GM20431 (cell line): ENCODE measurements around the gene ISG15.

Experiments
- in situ Hi-C: fragments of 300-500 bp; cut with MseI, MboI; formaldehyde crosslinking; loops from one replicate; pipeline ENCODE4 v1.15.0; 2020; ENCODE audit warnings: low sequenced_read_pairs; ENCODE audit not compliant: unreplicated experiment

The ISG15 gene

DNA sequence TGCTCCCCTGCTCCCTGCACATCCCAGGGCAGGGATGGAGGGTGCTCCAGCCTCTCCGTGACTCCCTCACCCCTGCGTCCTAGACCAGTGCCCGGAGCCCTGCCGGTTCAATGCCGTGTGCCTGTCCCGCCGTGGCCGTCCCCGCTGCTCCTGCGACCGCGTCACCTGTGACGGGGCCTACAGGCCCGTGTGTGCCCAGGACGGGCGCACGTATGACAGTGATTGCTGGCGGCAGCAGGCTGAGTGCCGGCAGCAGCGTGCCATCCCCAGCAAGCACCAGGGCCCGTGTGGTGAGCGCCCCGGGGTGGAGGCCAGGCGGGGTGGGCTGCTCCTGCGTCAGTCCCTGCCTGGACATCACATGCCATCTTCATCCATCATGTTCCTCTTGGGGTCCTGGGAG, 28.6 kb downstream of the ISG15 start:
- in situ Hi-C loops: no loop called here

DNA sequence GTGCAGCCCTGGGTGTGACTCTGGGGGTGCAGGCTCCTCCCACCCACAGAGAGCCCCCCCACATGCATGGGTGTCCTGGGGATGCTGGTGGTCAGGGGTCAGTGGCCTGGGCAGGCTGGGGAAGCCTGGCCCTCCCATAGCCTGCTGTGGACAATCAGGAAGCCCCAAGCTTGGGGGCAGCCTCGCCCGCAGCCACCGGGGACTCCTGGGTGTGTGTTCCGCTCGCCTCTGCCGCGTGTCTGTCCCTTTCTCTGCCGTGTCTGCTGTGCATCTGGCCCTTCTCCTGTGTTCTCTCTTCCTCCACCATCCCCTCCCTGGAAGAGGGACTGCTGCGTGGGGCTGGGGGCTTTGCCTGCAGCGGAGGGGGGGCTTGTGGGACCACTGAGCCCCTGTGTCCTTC, 29.5 kb downstream of the ISG15 start:
- in situ Hi-C loops: no loop called here

DNA sequence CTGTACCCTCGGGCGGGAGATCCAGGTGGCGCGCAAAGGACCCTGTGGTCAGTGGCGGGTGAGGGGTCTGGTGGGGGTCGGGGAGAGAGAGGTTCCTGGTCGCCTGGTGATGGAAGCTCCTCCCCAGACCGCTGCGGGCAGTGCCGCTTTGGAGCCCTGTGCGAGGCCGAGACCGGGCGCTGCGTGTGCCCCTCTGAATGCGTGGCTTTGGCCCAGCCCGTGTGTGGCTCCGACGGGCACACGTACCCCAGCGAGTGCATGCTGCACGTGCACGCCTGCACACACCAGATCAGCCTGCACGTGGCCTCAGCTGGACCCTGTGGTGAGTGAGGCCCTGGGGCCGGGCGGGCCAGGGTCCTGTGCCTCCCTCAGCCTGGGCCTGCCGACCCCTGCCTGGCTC, 30.1 kb downstream of the ISG15 start:
- in situ Hi-C loops: no loop called here

GRCh38 chr1:1043921-1044320, 30.6 kb downstream of the ISG15 start:
- in situ Hi-C loops: no loop called here

GRCh38 chr1:1044455-1045078, 31.3 kb downstream of the ISG15 start:
- in situ Hi-C loops: no loop called here

- in situ Hi-C loops: no loop called here
Observed at GRCh38 chr1:1045129-1045528, 31.8 kb downstream of the ISG15 start.

GRCh38 chr1:1046243-1046642, 32.9 kb downstream of the ISG15 start:
- in situ Hi-C loops: no loop called here

DNA sequence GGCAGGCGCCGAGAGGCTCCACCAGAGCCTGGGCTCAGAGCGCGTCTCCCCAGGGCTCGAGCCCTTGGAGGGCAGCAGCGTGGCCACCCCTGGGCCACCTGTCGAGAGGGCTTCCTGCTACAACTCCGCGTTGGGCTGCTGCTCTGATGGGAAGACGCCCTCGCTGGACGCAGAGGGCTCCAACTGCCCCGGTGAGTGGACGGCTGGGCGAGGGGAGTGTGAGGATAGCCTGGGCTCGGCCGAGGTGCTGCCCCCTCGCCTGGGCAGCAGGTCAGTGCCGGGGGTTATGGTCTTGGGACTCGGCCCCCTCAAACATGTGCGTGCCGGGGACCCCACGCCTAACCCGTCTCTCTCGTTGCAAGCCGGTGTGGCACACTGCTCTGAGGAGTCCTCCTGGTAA, 33.5 kb downstream of the ISG15 start:
- in situ Hi-C loops: no loop called here

- in situ Hi-C loops: no loop called here
Observed at GRCh38 chr1:1047407-1047806, 34.1 kb downstream of the ISG15 start.

- in situ Hi-C loops: no loop called here
Observed at GRCh38 chr1:1047963-1048362, 34.7 kb downstream of the ISG15 start.

- in situ Hi-C loops: no loop called here
Observed at GRCh38 chr1:1048765-1049164, 35.5 kb downstream of the ISG15 start.

GRCh38 chr1:1049318-1050165, 36.2 kb downstream of the ISG15 start:
- in situ Hi-C loops: no loop called here

GRCh38 chr1:1050577-1051052, 37.3 kb downstream of the ISG15 start:
- in situ Hi-C loops: no loop called here

GRCh38 chr1:1051127-1051810, 38.0 kb downstream of the ISG15 start:
- in situ Hi-C loops: no loop called here

- in situ Hi-C loops: no loop called here
Observed at GRCh38 chr1:1052003-1052840, 38.9 kb downstream of the ISG15 start.

DNA sequence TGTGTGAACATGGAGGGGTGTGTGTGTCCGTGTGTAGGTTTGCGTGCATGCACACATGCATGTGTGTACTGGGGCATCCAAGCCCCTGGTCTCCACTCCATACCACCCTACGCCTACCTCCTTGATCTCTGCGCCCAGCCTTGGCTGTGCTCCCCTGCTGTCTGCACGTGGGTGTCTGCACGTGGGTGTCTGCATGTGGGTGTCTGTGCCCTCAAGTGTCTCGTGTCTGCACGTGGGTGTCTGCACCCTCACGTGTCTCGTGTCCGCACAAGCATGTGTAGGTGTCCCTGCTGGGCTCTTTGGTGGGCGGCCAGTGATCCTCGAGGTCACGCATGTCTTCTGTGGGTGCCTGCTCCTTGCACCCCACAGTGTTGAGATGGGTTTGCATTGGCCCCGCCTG, 39.7 kb downstream of the ISG15 start:
- in situ Hi-C loops: no loop called here

- in situ Hi-C loops: no loop called here
Observed at GRCh38 chr1:1053682-1054081, 40.4 kb downstream of the ISG15 start.

DNA sequence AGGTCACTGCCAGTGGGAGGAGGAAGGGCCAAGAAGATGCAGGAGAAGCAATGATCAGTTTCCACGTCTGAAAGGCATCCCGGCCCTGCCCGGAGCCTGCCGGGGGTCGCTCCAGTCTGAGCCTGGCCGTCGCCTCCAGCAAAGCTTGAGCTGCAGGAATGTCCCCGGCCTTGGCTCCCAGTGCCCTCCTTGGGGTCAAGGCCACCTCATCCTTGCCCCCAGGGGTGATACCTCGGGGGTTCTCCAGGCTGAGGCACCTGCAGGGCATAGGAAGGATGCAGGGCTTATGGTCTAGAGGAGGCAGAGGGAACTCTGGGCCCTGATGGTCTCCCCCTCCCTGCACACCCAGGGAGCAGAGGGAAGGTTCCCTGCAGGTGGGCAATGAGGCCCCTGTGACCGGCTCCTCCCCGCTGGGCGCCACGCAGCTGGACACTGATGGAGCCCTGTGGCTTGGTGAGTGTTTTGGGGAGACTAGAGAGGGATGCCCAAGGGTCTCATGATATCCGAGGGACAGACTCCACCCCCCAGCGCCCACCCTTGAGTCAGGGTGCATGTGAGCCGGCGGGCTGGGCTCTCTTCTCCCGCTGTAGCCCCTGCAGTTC, 40.9 kb downstream of the ISG15 start:
- in situ Hi-C loops: no loop called here

GRCh38 chr1:1054971-1055370, 41.7 kb downstream of the ISG15 start:
- in situ Hi-C loops: no loop called here
